ENCODE results near the gene CHMP3.

DNA sequence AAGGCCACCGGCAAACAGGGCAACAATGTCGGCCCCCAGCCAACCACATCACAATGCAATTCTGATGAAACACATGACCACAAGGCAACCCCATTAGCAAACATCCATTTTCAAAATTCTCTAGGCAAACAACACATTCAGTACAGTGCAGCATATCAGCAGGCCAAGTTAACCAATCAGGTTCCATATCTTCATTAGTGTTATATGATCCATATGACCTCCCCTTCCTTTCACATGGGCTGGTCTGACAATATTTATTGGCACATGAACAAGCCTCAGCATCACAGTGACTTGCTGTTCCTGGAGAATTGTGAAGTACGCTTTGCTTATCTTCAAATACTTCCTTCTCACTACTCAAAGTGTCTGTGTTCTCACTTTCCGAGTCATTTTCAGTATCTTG lies 40.7 kb upstream of the CHMP3 start:
- TF ChIP-seq, protein P1, sequence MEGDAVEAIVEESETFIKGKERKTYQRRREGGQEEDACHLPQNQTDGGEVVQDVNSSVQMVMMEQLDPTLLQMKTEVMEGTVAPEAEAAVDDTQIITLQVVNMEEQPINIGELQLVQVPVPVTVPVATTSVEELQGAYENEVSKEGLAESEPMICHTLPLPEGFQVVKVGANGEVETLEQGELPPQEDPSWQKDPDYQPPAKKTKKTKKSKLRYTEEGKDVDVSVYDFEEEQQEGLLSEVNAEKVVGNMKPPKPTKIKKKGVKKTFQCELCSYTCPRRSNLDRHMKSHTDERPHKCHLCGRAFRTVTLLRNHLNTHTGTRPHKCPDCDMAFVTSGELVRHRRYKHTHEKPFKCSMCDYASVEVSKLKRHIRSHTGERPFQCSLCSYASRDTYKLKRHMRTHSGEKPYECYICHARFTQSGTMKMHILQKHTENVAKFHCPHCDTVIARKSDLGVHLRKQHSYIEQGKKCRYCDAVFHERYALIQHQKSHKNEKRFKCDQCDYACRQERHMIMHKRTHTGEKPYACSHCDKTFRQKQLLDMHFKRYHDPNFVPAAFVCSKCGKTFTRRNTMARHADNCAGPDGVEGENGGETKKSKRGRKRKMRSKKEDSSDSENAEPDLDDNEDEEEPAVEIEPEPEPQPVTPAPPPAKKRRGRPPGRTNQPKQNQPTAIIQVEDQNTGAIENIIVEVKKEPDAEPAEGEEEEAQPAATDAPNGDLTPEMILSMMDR (IDR thresholded peaks at IDR 0.05), result no peak
- TF ChIP-seq, protein P2, sequence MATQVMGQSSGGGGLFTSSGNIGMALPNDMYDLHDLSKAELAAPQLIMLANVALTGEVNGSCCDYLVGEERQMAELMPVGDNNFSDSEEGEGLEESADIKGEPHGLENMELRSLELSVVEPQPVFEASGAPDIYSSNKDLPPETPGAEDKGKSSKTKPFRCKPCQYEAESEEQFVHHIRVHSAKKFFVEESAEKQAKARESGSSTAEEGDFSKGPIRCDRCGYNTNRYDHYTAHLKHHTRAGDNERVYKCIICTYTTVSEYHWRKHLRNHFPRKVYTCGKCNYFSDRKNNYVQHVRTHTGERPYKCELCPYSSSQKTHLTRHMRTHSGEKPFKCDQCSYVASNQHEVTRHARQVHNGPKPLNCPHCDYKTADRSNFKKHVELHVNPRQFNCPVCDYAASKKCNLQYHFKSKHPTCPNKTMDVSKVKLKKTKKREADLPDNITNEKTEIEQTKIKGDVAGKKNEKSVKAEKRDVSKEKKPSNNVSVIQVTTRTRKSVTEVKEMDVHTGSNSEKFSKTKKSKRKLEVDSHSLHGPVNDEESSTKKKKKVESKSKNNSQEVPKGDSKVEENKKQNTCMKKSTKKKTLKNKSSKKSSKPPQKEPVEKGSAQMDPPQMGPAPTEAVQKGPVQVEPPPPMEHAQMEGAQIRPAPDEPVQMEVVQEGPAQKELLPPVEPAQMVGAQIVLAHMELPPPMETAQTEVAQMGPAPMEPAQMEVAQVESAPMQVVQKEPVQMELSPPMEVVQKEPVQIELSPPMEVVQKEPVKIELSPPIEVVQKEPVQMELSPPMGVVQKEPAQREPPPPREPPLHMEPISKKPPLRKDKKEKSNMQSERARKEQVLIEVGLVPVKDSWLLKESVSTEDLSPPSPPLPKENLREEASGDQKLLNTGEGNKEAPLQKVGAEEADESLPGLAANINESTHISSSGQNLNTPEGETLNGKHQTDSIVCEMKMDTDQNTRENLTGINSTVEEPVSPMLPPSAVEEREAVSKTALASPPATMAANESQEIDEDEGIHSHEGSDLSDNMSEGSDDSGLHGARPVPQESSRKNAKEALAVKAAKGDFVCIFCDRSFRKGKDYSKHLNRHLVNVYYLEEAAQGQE (IDR thresholded peaks at IDR 0.05; ENCODE audit: insufficient read depth in 1 of 2, low read depth in 2 of 2, low read length in 1 of 2), result no peak

Data from Panc1 (cell line).